AG10803 (cell line): ENCODE measurements around the gene DACH1.

Source experiments
- DNase-seq: peaks from one replicate; pipeline ENCODE4 v3.0.0; 2010; ENCODE audit warnings: low read depth
- H3K4me3 ChIP-seq: 2 replicates; pipeline ENCODE4 v1.5.1; 2011; ENCODE audit warnings: mild to moderate bottlenecking, low read length, control low read depth
- CTCF ChIP-seq: conservative IDR thresholded peaks from 2 replicates; pipeline ENCODE4 v1.5.1; 2011; ENCODE audit warnings: mild to moderate bottlenecking, low read length, control low read depth, inconsistent platforms

The DACH1 gene

GRCh38 chr13:71515744-71516038, 351.3 kb downstream of the DACH1 start:
- TF ChIP-seq CTCF = no peak
- DNase-seq = no peak
- H3K4me3 ChIP-seq = no peak overlapping the region

GRCh38 chr13:71514900-71515743, 351.9 kb downstream of the DACH1 start:
- no peak for TF ChIP-seq CTCF
- DNase-seq = no peak
- no peak overlapping the region for H3K4me3 ChIP-seq

GRCh38 chr13:71513411-71514033, 353.5 kb downstream of the DACH1 start:
- no peak for DNase-seq
- H3K4me3 ChIP-seq = no peak overlapping the region
- TF ChIP-seq CTCF = no peak

- DNase-seq = no peak
- H3K4me3 ChIP-seq = no peak overlapping the region
- TF ChIP-seq CTCF = no peak
These were observed 363.2 kb downstream of the DACH1 start for GRCh38 chr13:71503781-71504180.

GRCh38 chr13:71499944-71500514, 367.0 kb downstream of the DACH1 start:
- TF ChIP-seq CTCF = no peak
- no peak overlapping the region for H3K4me3 ChIP-seq
- DNase-seq = no peak

GRCh38 chr13:71499235-71499634, 367.8 kb downstream of the DACH1 start:
- DNase-seq = no peak
- no peak for TF ChIP-seq CTCF

GRCh38 chr13:71493189-71493588, 373.8 kb downstream of the DACH1 start:
- no peak for TF ChIP-seq CTCF
- no peak for DNase-seq
- no peak overlapping the region for H3K4me3 ChIP-seq

More at GRCh38 chr13:71499235-71499634, 367.8 kb downstream of the DACH1 start:
- no peak overlapping the region for H3K4me3 ChIP-seq
